Right renal cortex interstitium (tissue), 3 donors: ENCODE results near the gene PDLIM3. TPM values are rescaled to one million over a fixed set of nuclear protein-coding genes. Genes with fewer than 3 reads are reported as not detected.
A peak's percentile ranks its signal among the peaks of the same experiment; 100 is the strongest.
"Not testable (repeated sequence)": the region's sequence is repeated elsewhere in the genome, so short reads cannot be mapped to it uniquely, and the experiment has no call there.

Source experiments
- DNase-seq, 3 donors: peaks; one replicate each; pipeline ENCODE4 v3.0.0-alpha.2; 2013; ENCODE audit warnings: low read depth in 3 of 3, low spot score in 2 of 3
- polyA plus RNA-seq, 3 donors: library from polyadenylated mRNA; unstranded; fragments of 120-200 nt; gene quantifications; one replicate each; pipeline ENCODE4 v1.2.1, GENCODE V29; 2013; ENCODE audit not compliant: insufficient read length in 3 of 3

PDLIM3 gene, protein sequence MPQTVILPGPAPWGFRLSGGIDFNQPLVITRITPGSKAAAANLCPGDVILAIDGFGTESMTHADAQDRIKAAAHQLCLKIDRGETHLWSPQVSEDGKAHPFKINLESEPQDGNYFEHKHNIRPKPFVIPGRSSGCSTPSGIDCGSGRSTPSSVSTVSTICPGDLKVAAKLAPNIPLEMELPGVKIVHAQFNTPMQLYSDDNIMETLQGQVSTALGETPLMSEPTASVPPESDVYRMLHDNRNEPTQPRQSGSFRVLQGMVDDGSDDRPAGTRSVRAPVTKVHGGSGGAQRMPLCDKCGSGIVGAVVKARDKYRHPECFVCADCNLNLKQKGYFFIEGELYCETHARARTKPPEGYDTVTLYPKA
- polyA plus RNA-seq, result 1 to 10 TPM; 2.2 to 4.6 (median 3.6) TPM

DNA sequence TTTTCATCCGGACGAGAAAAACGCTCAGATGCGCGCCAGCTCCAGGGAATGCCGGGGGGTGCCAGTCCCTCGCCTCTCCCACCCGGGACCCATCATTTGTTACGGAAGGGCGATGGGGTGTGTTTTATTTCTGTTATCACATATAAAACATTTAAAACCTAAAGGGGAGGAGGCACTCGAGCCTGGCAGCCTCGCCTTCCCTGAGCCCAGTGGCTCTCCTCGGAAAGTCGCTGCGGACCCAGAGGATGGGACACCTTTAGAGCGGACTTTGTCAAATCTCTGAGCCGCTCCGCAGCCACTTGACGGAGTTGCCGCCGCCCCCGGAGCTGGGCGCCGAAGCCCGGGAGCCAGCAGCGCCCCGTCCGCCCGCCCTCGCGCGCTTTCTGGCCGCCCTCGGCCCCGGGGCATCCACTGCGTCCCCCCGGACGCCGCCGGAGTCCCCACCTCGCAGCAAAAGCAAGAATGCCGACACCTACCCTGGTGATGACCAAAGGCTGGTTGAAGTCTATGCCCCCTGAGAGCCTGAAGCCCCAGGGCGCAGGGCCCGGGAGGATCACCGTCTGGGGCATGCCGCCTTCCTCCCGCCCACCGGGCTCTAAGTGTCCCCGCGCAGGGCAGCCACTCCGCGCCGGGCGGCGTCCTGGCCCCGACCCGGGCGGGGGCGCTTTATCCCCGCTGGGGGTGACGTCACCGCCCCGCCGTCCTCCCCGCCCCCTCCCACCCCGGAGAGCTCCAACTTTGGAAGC is at the start of gene PDLIM3:
Gene PDLIM3 (minus strand): TSS at position 642 of the 746 bp plus-strand sequence. CDS start 73 bp downstream, at position 569.
- peak in 1 of 3 donors; percentile 51 for DNase-seq

DNA sequence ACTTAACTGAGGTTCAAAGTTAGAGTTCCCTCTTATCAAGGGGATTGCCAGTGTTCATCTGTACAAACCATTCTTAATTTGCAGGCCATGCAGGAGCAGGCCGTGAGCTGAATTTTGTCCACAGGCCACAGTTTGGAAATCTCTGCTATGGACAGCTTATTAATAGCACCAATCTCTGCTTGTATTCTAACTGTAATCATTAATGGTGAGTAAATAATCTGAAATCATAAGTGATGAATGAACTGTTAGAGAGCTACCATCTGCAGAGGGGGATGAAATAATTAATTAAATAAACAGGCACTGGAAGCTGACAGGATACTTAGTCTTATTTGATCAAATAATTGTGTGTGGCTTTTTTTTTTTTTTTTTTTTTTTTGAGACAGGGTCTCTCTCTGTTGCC is 48.5 kb upstream of the PDLIM3 start:
- DNase-seq, result no peak

DNA sequence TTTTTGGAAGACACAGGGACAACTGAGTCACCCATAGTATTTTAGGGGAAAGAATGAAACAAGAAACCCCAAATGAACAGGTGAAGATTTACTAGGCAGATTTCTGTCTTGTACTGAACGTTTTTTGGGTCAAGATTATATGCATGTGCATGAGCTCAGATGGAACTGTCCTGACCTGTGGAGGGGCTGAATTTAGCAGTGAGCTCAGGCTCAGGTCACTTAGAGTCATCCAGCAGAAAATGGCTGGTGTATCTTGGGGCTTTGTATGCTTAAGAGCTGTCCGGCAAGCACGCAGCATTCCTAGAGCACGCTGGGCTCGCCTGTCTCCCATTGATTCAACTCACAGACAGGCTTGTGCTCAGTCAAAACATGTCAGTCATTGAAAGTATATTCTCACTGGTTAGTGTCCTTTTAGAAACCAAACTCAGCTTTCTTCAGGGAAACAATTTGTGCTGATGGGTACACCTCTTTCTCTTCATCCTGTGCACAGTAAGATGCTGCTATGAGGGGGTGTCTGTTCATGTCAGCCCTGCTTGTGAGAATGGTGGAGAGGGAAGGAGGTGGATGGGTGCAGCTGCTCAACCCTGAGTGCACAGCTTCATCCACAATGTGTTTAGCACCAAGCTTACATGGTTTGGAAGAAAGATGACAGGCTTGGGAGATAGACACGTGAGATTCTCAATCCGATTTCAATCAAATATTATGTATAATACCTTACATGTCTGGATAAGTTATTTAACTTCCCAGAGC is 47.5 kb upstream of the PDLIM3 start:
- no peak for DNase-seq

DNA sequence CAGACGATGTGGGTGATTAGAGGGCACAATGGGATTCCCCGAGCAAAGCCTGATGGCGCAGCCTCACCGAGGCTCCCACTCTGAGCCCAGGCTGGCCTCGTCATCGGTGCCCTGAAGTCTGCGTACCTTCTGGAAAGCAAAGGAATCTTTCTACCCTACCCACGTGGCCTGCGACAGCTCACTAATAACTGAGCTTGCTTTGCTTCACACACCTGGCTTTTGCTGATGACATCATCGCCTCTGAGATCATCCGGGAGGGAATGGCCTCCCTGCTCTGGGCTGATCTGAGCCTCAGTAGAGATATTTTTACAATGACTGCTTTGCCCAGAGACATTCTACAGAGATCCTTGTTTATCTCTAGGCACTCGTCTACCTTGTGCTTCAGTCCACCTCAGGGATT is 45.4 kb upstream of the PDLIM3 start:
- no peak for DNase-seq

- DNase-seq, result no peak
Measured at GRCh38 chr4:185578284-185578683, 43.0 kb upstream of the PDLIM3 start.

DNA sequence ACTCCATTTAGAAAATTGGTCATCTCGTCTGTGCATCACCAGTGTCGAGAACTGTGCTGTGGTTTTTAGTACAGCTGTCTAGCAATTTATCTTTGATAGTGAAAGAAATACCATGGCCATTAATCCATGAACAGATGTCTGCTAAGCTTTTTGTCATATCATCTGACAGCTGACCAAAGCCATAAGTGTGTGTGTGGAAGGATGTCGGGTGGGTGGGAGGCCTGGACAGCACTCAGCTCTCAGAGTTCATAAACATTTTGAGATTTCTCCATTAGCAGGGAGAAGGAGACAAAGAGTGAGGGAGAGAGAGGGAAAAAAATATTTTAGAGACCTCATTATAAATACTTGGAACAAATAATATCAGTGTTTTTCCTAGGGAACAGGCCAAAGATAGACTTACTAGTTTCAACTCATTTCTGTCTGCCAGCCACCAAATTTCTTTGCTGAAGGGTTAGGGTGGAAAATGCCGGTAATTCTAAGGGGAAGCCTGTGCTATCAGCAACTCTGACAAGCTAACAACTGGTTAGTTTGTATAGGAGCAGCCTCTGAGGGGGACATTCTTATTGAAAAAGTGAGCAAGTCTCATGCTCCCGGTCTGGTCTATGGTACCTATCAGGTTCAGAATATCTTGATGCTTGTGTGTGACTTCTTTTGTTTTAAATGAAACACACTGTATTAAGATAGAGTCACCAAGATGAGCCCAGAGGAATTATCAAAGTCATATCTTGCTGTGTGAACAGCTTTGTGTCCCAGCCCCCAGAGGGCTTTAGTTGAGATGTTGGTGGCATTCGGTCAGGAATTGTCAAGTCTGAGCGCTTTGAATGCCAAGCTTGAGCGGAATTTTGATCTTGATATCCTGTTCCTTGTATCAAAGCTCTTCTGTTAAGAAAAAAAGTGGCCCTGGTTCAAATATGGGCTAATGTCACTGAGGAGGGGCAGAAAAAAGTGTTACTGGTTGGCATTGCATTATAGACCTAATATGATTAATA is 41.9 kb upstream of the PDLIM3 start:
- no peak for DNase-seq

GRCh38 chr4:185576314-185576961 is 41.1 kb upstream of the PDLIM3 start:
- no peak for DNase-seq

GRCh38 chr4:185573651-185574199 is 38.4 kb upstream of the PDLIM3 start:
- no peak for DNase-seq

DNA sequence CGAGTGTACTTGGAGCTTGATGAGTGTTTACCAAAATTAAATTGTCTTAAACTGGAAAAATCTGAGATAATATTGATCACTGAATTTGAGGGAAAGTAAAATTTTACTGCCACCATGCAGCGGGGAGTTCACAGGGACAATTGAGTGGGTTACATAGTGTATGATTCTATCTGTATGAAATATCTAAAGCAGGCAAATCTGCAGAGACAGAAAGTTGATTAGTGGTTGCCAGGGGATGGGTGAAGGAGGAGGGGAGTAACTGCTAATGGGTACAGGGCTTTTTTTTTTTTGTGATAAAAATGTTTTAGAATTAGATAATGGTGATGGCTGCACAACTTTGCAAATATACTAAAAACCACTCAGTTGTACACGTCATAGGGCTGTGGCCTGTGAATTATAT is 35.4 kb upstream of the PDLIM3 start:
- DNase-seq, result no peak

- DNase-seq, result no peak
Measured at GRCh38 chr4:185567381-185568376, 32.4 kb upstream of the PDLIM3 start.

DNA sequence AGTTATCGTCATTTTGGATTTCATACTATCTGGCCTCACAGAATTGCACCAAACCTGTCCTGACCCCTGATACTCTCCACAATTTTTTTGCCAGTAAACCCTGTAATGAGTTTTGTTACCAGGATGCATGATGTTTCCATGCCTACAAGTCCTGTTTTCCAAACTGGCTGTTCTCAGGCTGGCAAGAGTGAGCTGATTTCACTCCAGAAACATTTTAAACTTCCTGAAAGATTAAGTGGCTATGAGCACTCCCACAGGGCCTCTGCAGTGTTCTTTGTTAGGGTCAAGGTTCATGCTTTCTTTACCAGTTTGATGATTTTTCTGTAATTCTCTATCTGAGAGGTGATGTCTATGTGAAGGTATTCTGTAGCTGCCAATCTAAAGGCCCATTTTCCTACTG is 31.7 kb upstream of the PDLIM3 start:
- DNase-seq, result no peak

DNA sequence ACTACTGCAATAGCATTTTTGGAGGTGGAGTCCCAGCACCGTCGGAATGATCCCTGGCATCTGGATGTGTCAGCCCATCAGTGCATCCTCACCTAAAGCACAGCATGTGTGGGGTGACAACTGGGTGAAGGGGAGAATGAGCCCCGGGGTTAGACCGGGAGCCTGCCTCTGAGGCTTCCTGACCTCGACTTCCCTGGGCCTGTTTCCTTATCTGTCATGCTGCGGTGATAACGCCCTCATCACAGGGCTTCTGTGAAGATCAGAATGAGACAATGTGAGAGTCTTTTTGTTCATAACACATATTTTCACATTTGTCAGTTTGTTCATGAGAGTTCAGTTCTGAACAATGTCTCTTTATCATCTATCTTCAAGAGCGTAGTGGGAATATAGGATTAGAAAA is 31.1 kb upstream of the PDLIM3 start:
- DNase-seq, result no peak

GRCh38 chr4:185565696-185566095 is 30.4 kb upstream of the PDLIM3 start:
- no peak for DNase-seq

DNA sequence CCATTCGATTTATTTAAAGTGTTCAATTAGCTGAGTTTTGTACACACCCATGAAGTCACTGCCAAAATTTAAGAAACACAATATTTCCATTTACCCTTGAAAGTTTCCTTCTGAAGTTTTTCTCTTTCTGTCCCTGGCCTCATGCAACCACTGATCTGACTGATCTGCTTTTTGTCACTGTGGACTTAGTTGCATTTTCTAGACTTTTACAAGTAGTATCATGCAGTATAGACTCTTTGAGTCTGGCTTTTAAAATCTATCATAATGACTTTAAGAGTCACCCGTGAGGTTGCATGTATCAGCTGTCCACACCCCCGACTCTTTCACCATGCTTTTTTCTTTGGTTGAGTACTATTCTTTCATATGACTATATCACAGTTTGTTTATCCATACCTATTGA is 29.0 kb upstream of the PDLIM3 start:
- no peak for DNase-seq

- no peak for DNase-seq
Measured at GRCh38 chr4:185562531-185562930, 27.2 kb upstream of the PDLIM3 start.

DNA sequence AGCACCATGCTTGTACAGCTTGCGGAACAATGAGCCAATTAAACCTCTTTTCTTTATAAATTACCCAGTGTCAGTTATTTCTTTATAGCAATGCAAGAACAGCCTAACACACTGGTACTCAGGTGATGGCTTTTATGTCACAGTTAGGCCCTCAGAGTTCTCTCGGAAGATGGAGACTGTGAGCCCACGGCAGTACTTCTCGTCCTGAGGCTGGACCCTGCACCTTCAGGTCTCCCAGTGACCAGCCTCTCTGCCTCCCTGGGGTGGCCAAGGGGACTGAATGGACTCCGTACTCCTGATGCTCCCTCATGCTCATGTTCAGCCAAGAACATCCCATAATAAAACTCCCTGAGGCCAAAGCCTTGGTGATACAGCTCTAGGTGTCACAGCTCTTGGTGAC is 25.0 kb upstream of the PDLIM3 start:
- DNase-seq, result no peak

GRCh38 chr4:185559915-185560281 is 24.6 kb upstream of the PDLIM3 start:
- no peak for DNase-seq

DNA sequence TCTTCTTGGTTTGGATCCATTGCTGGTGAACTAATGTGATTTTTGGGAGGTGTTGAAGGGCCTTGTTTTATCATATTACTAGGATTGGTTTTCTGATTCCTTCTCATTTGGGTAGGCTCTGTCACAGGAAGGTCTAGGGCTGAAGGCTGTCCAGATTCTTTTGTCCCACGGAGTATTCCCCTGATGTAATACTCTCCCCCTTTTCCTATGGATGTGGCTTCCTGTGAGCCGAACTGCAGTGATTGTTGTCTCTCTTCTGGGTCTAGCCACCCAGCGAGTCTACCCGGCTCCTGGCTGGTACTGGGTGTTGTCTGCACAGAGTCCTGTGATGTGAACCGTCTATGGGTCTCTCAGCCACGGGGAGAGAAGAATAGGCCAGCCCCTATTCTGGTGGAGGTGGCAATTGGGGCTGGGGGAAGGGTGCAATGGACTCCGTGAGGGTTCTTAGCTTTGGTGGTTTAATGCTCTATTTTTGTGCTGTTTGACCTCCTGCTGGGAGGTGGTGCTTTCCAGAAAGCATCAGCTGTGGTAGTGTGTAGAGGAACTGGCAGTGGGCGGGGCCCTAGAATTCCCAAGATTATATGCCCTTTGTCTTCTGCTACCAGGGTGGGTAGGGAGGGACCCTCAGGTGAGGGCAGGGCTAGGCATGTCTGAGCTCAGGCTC is 24.1 kb upstream of the PDLIM3 start:
- DNase-seq, result not testable (repeated sequence)
